ENCODE measurements around the gene ZC3H13.

Gene ZC3H13

DNA sequence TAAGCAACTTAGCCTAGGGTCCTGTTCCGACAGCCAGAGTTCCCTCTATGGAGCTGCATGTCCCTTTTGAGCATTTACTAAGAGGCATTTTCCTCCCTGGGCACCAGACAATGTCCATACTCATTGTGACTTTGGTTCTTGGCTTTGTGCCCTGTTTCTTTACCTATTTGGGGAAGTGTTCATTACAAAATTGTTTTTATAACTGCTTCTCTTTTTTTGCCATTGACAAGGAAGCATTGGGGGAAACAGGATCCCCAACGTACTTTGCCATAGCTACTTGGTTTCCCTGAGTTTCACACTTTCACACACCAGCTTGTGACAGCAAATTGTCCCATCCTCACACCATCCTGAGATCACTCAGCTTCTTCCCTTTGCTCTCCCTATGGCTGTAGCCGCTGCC lies 119.9 kb downstream of the ZC3H13 start:
- DNase-seq, result no peak

DNA sequence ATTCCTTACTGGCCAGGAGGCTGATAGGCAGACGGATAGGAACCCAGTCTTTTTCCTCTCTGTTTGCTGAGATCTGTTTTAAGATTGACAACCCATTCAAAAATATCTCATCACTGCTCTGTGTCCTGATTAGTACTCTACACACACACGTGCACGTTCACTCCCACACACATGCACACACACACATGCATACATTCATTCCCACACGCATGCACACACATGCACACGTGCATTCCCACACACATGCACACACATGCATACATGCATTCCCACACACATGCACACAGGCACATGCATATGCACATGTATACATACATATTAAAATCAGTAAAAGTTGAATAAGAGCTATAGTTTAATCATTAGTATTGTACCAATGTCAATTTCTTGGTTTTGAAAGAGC lies 120.4 kb downstream of the ZC3H13 start:
- no peak for DNase-seq

DNA sequence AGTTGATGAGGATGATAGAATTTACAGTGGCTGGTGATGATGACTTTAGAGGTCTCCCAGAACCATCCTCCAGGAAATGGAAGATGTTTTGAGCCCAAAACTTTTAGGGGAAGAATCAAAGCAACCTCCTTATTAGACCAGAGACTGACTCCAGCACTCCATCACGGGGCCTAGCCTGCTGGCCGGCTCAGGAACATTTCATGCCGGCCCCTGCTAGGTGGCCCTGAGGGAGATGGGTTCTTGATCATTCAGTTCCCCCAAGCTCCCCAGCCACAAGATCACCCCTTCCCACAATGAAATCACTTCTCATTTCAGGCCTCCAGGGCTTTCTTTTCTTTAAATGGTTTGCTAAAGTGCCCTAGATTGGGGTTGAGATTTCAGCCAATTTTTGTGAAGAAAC lies 121.3 kb downstream of the ZC3H13 start:
- DNase-seq, result no peak

DNA sequence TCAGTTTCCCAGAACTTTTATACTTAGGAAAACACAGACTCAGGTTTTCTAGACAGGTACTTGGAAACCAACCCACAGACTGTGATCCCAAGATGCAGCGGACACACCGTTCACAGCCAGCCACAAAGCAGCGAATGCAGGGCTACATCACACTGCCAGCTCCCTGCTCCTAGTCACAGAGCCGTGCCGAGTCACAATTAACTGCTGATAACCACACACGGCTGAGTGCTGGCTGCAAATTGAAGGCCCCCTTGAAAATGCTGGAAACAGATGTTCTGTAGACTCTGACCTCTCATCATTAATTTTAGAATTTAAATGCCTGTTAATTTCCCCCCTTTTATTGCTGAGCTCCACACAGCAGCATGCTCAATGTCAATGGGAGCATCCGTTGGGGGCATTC lies 122.4 kb downstream of the ZC3H13 start:
- no peak for DNase-seq

- no peak for DNase-seq
These were observed 123.7 kb downstream of the ZC3H13 start for GRCh38 chr13:45928843-45929242.

- no peak for DNase-seq
These were observed 124.4 kb downstream of the ZC3H13 start for GRCh38 chr13:45928176-45928575.

GRCh38 chr13:45926741-45927140 lies 125.8 kb downstream of the ZC3H13 start:
- DNase-seq, result no peak

DNA sequence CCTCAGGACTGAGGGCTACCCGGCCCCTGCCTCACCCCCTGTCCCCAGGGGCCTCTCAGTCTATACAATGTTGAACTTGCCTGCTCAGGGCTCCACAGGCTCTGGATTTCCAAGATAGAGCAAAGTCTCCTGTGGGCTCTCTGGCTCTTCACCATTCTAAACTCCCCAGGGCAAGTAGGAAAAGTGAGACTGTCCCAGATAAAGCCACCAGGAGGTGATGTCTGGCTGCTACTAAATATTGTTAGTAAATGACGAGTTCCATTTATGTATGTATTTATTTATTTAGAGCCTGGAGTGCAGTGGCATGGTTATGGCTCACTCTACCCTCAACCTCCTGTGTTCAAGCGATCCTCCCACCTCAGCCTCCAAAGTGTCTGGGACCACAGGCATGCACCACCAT lies 127.4 kb downstream of the ZC3H13 start:
- no peak for DNase-seq

- no peak for DNase-seq
These were observed 131.3 kb downstream of the ZC3H13 start for GRCh38 chr13:45921162-45921736.

- no peak for DNase-seq
These were observed 133.9 kb downstream of the ZC3H13 start for GRCh38 chr13:45918597-45918996.

GRCh38 chr13:45917019-45917418 lies 135.5 kb downstream of the ZC3H13 start:
- no peak for DNase-seq

DNA sequence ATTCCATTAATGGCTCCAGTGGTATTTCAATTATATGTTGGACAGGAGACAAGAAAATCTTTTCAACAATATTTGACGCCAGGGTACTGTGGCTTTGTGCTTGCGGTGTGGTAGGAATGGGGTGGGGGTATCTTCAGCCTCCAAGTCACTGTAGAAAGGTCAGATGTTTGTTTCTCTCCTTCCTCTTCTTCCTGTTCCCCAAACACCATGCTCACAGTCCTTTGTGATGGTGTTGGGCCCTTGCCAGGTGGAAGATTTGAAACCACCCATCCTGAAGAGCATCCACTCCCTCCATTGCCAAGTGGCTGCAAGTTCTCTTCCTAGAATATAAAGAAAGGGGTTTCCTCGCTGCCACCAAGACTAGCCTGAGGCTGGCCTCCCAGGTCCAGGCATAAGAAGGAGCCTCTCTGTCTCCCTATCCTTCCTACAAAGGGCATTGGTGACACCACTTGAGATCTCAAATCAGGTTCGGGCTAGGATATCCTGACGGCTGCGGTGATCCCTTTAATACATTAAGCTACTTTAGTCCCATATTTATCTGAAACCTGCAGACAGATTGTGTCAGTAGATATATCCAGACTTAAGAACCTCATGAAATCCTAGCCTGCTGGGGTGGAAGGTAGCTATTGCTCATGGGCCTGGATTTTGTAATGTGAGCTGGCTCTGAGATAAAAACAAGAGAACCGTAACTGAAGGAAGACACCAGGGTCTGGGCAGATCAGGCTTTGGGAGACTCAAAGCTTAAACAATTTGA lies 136.7 kb downstream of the ZC3H13 start:
- DNase-seq, result no peak

- no peak for DNase-seq
These were observed 142.9 kb downstream of the ZC3H13 start for GRCh38 chr13:45909673-45910072.

DNA sequence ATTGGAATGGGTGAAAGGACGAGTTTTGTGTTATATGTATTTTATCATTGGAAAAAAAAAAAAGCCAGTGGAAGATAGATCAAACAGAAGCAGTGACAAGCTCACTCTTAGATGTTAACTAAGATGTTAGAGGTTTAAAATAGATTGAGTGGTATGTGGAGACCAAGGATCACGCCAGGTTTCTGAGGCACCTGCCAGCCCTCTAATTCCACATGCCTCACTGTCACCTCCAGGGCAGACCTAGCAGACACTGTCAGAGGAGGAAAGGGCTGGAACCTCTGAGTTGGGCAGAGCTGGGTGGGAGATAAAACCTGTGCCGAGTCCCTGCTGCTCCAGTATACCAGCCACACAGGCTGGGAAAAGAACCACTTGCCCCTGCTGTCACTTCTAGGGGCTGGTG lies 143.5 kb downstream of the ZC3H13 start:
- DNase-seq, result no peak

DNA sequence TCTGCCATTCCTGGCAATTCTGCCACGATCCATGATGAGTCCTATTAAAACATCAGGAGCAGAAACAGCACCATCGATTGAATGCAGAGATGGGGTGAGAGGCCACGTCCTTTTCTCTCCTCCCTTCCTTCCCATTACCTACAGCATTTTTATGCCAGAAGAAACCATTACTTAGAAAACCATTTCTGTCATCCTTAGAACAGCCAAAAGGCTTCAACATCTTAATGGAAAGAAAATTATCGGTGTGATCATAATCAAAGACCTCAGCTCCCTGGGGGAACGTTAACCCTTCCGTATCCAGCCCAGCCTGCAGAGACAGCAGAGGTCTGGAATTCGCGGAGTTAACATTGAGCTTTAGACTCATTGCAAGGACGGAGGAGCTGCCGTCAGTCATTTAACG lies 145.0 kb downstream of the ZC3H13 start:
- no peak for DNase-seq
